Fibroblast of skin of right quadriceps (primary cell): ENCODE measurements around the gene ARL6.
"Not testable (repeated sequence)": the region's sequence is repeated elsewhere in the genome, so short reads cannot be mapped to it uniquely, and the experiment has no call there.

Experiments used
- DNase-seq: peaks from one replicate; pipeline ENCODE4 v3.0.0-alpha.2; 2013

ARL6 gene

DNA sequence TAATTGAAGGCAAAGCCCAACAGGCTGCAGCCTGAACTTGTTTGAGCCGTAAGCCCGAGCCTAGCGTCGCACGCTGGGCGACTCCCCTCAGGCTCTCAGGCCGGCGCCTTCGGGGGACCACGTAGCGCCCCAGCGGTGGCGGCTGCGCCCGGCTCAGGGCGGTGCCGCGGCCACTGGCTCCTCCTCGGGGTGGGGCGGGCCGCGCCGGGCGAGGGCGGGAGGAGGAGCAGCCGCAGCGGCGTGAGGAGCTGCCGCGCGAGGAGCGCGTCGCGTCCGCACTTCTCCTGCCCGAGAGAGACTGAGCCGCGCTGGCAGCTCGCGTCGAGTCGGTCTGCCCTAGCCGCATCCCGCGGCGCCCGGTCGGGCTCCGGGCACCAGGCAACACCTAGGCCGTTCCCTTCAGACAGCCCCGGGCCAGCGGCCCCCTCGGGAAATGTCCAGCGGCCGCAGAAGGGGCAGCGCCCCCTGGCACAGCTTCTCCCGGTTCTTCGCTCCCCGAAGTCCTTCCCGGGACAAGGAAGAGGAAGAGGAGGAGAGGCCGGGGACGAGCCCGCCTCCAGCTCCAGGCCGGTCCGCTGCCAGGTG, 57.3 kb downstream of the ARL6 start, which contains the start of gene CRYBG3:
CRYBG3 (plus strand) TSS at position 238 of the 585 bp plus-strand sequence; CDS start at position 434, 196 bp downstream.
- DNase-seq = peak; percentile 84

DNA sequence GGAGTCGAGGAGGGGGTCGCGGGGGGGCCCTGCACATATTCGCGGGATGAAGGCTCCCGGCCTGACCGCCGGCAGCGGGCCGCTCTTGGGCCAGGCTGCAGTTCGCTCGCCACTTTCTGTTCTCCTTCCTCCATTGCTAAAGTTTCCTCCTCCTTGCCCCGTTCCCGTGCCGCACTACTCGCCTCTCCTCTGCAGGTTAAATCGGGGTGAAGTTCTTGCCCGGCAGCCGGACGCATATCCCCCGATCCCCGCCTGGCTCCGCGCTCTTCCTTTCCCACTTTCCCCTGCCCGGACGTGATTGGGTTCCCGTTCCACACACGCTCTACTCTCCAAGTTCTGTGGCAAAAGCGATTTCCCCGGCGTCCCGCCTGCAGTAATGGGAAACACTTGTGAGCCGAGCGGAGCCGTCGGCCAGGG, 57.8 kb downstream of the ARL6 start:
- DNase-seq = peak; percentile 64

DNA sequence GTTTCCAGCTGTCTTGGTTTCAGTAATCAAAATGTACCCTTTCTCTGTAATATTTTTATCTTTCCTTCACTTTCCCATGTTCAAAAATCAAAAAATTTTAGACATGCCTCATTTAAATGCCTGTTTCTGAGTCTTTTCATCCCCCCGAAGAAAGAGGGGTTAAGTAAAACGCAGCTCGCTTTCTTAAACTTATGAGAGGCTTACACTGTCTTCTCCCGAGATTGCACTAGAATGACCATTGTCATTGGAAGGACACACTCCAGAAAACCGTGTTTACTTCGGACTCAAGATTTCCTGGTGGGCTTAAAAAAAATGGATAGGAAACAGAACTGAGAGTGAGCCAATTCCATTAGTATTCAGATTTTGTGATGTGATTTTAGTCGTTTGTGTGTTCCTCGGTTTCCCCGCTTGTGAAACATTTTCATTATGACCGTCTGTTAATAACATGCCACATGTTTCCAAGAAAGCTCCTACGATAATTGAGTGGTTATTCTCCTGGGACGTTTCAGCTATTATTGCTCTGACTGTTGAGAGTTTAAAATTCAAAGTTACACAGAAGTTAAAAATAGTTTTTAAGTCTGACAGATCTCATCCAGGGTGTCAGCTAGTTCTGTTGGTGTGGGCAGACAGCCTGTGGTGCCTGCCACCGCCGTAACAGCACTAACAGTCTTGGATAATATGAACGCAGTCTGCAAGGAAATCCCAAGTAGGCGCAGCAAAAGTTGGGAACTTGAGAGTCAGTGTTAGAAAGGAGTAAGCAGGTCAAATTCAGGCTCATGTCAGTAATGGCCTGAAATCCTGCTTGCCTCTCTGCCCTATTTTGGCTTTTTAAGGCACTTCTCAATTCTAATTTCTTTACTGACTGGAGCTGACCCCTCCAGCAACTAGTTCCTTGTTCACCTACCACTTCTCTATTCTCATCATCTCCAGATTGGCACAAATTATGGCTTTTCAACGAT, 58.8 kb downstream of the ARL6 start:
- no peak for DNase-seq

DNA sequence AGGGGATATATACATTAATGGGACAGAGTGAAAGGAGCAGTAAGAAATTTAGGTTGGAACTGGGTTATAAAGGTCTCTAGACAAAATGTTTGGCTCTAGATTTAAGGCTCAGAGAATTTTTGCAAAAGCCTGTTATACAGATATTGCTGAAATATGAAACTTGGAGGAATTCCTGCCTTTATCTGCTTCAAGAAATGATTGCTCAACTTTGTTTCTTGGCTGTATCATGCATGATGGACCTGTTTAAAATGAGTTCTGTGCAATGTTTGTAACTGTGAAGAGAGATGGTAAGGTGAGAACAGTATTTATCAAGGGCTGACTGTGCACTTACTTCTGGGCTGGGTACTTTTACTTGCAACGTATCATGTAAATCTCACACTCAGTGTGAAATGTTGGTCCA, 60.5 kb downstream of the ARL6 start:
- DNase-seq = no peak

DNA sequence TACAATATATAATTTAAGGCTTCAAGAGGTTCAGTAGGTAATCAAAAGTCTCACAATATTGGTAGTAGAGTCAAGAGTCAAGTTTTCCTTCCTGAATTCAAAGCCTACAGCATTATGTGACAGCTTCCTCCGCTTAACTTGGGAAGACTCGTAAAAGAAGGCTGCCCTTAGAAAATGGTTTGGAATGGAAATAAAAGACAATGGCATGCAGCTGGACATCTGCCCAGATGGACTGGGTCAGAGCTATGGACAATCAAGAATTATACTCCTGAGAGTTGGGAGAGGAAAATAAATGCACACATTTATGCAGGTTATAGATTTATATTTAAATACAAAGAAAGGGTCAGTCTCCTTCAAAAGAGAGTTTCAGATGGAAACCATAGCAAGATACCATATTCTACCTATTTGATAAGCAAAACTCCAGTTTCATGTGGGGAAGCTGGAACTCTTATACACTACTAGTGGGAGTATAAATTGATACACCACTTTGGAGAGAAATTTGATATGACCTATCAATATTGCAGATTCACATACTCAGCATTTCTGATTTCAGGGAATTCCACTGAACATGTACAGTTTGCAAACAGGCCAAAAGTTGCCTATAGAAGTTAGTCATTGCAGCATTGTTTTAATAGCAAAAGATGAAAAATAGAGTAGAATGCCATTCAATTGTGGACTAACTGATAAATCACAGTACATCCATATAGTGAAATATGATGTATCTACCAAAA, 63.3 kb downstream of the ARL6 start:
- no peak for DNase-seq

DNA sequence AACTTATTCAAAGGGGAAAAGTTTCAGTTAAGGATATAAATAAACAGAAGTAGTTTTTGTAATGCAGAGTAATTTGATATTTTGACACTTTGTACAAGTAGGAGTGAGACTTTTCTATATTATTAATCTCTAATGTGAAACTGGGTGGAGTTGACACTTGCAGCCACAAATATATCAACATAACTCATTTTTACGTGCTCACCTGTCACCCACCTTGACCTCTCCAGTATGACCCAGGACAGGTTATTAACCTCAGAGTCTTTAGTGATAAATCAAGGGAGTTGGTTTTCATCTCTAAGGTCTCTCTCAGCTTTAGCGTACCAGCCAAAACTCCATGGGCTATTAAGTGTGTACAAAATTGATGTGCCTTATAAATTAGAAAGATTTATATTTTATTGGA, 64.6 kb downstream of the ARL6 start:
- no peak for DNase-seq

DNA sequence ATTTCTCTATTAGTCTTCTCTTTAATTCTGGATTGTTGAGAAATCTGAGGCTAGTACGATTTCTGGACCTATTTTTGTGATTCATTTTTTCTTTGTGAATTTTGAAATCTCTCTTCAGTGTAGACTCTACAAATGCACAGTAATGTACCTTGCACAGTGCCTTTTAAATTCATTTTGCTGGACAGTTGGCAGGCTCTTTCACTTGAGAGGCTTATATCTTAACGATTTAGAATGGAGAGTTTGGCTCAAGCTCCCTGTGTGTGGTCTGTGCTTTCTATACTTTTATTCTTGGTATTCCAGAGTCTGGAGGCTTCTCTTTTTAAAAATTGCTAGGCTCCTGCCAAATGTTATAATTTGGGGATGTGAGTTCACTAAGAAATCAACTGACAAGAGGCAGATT, 66.1 kb downstream of the ARL6 start:
- no peak for DNase-seq

DNA sequence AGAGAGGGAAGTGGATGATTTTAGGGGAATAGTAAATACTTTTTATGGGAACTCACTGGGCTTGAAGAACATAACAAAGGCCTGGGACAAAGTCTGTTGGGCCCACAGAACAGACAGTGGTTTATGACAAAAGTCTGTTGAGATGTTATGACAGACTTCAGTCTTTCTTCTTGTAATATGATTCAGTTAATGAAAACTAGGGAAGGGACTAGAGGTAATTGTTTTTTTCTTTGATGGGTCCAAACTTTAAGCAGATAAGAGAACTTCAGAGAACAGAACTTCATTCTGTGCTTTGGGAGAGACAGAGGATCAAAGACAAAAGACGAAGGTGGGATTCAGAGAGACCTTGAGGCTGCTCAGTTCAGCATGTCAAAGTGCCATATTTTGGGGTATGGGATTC, 66.6 kb downstream of the ARL6 start:
- no peak for DNase-seq

DNA sequence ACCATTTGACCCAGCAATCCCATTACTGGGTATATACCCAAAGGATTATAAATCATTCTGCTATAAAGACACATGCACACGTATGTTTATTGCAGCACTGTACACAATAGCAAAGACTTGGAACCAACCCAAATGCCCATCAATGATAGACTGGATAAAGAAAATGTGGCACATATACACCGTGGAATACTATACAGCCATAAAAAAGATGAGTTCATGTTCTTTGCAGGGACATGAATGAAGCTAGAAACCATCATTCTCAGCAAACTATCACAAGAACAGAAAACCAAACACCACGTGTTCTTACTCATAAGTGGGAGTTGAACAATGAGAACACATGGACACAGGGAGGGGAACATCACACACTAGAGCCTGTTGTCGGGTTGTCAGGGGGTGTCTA, 68.6 kb downstream of the ARL6 start:
- not testable (repeated sequence) for DNase-seq

DNA sequence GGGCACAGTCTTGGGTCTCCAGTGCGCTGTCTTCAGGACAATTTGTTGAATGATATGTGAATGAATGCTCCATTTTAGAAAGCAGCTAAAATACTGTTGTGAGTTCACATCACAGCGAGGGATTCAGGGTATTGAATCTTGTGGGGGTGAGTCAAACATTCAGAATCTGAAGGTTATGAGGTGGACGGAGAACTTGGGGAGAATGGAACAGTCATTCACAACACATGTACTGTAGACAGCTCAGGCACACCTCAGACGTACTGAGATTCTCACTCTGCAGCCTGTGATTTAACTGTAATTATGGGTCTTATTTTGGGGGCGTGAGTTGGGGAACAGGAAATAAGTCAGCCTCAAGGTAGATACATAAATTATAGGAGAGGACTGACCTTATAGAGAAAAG, 71.2 kb downstream of the ARL6 start:
- peak; percentile 48 for DNase-seq

DNA sequence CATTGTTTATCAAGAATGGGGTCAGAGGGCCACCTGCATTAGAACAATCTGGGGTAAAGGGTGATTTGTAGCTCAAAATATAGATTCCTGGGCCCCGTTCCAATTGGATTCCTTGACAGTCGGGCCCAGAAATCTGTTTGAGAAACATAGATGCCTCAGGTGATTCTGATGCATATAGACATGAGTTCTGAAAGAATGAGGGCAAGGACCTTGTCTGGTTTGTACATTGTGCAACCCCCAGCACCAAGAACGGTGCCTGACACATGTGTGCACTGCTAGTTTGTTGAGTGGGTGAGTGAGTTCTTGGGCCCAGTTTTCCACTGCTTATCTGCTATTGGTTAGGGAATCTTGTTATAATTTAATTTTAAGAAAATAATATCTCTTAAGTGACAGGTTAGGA, 73.8 kb downstream of the ARL6 start:
- DNase-seq = no peak

DNA sequence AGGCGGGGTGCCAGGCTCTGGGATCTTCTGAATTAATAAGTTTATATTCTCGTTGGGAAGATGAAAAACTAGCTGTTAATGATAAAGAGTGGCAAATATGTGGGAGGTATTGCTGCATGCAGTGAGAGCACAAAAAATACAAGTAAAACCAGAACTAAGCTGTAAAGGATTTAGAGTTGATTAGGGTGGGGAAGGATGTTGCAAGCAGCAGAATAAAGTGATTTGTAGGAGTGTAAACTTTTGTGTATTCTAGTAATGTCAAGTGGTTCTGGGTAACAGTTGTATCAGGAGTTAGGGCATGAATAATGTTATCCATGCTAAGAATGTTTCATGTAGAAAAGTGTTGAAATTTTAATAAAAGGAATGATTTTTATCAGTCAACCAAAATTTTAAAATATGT, 75.4 kb downstream of the ARL6 start:
- no peak for DNase-seq

DNA sequence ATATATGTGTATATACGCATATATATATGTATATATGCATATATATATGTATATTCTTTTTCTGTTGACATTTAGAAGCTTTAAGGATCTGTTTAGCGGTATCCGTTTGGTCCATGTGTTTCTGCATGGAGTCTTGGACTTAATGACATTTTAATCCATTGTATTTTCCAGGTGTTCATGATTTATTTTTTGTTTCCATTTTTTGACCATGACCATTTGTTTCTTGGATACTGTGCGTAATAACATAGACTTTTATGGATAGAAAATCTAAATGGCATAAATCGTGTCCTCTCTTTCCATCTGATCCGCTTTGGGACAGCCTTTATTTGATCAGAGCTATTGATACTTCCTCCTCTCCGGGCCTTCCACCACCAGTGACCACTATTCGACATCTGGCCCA, 76.7 kb downstream of the ARL6 start:
- no peak for DNase-seq

DNA sequence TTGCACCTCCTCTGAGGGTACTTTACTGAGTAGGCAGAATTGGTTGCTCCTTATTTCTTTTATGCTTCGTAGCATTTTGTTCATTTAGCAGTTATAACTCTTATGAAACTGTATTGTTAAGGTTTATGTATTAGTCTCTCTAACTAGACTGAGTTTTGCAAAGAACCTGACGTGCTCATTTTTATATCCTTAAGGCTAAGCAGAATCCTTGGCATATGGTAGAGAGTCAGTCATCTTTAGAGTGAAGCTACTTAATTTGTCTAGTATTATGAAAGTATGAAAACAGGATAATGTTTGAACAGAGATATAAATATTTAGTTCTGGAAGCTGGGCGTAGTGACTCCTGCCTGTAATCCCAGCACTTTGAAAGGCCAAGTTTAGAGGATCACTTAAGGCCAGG, 77.4 kb downstream of the ARL6 start:
- no peak for DNase-seq

DNA sequence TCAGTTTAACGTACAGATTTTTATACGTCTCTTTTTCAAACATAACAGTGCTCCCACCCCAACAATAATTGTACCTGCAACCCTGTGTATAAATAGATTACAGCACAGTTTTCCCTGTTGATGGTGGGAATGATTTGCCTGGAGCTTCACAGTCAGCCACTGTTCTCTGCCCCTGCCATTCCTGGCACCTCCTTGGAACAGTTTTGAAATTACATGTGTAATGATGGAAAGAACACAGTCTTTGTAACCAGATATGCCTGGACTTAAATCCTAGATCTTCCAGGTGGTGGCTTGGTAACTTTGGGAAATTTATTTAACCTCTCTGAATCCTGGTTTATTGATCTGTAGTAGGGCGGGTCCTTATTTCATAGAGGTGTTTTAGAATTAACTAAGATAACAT, 84.2 kb downstream of the ARL6 start:
- no peak for DNase-seq
